Measurements from ENCODE around the gene TMUB2. TPM values are rescaled to one million over a fixed set of nuclear protein-coding genes. Genes with fewer than 3 reads are reported as not detected.

Gene TMUB2
- total and polyA plus RNA-seq, 12 donors, result 16.3 to 37.2 (median 20.1) TPM

DNA sequence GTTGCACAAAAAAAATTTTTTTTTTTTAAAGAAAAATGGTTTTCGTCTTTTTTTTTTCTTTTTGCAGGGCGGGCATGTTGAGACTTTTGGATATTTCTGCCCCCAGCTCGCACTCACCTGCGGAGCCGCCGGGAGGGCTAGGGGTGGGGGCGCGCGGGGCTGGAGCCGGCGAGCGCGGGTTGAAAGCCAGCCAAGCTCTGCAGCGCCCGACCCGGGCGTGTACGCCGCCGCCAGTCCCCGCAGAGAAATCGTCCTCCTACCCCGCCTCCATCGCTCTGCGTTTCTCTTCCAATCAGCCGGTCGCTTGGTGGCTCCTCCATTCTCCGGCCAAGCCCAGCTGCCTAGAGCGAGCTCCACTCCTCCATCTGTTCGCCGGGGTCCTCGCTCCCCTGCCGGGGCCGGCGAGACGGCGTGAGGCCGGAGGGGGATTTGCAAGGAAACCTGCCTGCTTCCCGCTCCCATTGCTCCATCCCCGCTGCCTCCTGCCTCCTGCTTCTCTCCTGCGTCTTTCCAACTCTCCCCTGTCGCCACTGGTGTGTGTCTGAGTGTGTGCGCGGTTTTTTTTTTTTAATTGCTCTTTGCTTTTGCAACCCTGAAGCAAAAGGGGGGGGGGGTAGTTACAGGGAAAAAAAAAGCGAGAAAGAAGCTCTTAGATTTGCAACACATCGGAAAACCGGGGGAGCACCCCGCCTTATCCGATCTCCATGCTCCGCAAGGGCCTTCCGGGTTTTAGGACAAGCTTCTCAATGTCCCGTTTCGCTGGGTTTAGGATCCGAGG is 34.5 kb downstream of the TMUB2 start:
- H3K9me3 ChIP-seq, result no peaks in the 10 kb centered on the region
- intact Hi-C loops (cut with DNase I), result loop anchor here in 5 of 10 donors (1.0 to 10.0 kb wide), 5 partner anchors 54 to 104 kb away; partner anchors contain the start of gene SLC25A39 (in 3 of the 5)

DNA sequence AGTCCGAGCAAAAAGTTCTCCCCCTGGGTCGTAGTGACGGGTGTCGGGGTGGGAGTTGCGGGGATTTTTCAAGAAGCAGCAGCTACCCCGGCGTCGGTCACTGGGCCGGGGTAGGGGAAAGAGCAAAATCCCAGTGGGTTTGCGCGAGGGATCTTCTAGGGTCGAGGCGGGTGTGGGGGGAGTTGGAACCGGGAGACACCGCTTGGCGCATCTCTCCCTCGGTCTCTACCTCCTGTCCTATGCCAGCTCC is 35.0 kb downstream of the TMUB2 start:
- TF ChIP-seq, protein P1, sequence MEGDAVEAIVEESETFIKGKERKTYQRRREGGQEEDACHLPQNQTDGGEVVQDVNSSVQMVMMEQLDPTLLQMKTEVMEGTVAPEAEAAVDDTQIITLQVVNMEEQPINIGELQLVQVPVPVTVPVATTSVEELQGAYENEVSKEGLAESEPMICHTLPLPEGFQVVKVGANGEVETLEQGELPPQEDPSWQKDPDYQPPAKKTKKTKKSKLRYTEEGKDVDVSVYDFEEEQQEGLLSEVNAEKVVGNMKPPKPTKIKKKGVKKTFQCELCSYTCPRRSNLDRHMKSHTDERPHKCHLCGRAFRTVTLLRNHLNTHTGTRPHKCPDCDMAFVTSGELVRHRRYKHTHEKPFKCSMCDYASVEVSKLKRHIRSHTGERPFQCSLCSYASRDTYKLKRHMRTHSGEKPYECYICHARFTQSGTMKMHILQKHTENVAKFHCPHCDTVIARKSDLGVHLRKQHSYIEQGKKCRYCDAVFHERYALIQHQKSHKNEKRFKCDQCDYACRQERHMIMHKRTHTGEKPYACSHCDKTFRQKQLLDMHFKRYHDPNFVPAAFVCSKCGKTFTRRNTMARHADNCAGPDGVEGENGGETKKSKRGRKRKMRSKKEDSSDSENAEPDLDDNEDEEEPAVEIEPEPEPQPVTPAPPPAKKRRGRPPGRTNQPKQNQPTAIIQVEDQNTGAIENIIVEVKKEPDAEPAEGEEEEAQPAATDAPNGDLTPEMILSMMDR (IDR thresholded peaks at IDR 0.05), result no peak
- Histone ChIP-seq H3K36me3 (peaks cover 0 to 7% (median 0%) of the 10 kb centered on the region in 9 donors), H3K27ac (peak overlapping the region; percentile 98 to 100 (median 100)), H3K4me1 (peaks cover 11 to 44% (median 40%) of the 10 kb centered on the region in 9 donors), H3K27me3 (no peaks in the 10 kb centered on the region), H3K9me3 (no peaks in the 10 kb centered on the region), H3K4me3 (peak overlapping the region; percentile 47 to 98 (median 92))
- intact Hi-C loops (cut with DNase I), result loop anchor here in 6 of 10 donors (1.0 to 10.0 kb wide), 6 partner anchors 53 to 104 kb away; partner anchors contain the start of gene SLC25A39 (in 3 of the 6)
- WGBS, 2 donors, result 0 to 1% methylated on average over 17 of the region's 17 CpGs
- DNase-seq, result peak in 1 of 2 donors; percentile 47
- no peak for ATAC-seq

More for the DNA sequence above, 34.5 kb downstream of the TMUB2 start:
- no peaks in the 10 kb centered on the region for H3K27me3 ChIP-seq
- H3K36me3 ChIP-seq, result peaks cover 0 to 12% (median 5%) of the 10 kb centered on the region in 9 donors
- peak; percentile 84 to 86 for DNase-seq
- ATAC-seq, result peak; percentile 23 to 69 (median 53)
- peak overlapping the region; percentile 98 to 100 (median 100) for H3K27ac ChIP-seq
- H3K4me1 ChIP-seq, result peaks cover 11 to 49% (median 45%) of the 10 kb centered on the region in 9 donors
- WGBS, 2 donors, result 0% methylated on average over 54 of the region's 54 CpGs
- TF ChIP-seq, protein P1 (IDR thresholded peaks at IDR 0.05), result peak in 2 of 9 donors; percentile 4 to 11
- H3K4me3 ChIP-seq, result peak overlapping the region; percentile 47 to 98 (median 92)

DNA sequence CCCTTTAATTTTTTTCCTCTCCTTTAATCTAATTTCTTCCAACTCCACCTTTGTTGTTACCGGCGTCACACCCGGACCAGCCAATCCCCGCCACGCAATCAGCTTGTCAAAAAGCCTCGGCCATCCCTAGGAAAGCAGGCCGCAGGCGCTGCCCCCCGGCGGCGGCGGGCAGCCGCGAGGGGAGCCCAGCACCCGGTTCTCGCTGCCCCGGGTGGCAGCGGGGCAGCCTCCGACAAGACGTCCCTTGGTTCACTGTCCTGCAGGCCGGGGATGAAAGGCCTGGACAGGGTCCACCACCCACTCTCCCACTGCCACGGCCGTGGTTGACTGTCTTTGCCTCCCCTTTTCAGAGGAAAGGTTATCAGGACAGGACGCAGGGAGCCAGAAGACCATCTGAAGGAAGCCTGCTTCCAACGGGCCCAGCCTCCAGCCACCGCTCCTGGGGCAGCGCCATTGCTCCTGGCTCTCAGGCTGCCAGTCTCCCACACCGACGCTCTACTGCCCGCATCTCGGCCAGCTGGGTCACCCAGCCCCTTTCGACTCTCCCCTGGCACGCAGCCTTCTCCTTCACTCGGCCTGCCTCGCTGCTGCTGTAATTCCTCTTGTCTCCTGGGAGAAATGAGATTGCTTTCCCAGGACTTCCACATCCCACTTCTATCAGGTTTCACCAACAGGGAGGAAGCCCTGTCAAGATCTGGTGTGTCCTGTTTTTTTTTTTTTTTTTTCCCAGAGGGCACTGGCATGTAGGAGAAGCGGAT is 35.5 kb downstream of the TMUB2 start:
- Histone ChIP-seq H3K4me1 (peaks cover 10 to 39% (median 35%) of the 10 kb centered on the region in 9 donors), H3K36me3 (peaks cover 0 to 2% (median 0%) of the 10 kb centered on the region in 9 donors), H3K9me3 (no peaks in the 10 kb centered on the region), H3K27ac (peak overlapping the region; percentile 98 to 100 (median 100)), H3K27me3 (no peaks in the 10 kb centered on the region), H3K4me3 (peak overlapping the region; percentile 47 to 98 (median 92))
- 1% methylated on average over 36 of the region's 36 CpGs for WGBS, 2 donors
- intact Hi-C loops (cut with DNase I), result loop anchor here in 4 of 10 donors (1.0 to 10.0 kb wide), 4 partner anchors 53 to 103 kb away; partner anchors contain the start of gene SLC25A39 (in 1 of the 4)
- DNase-seq, result peak; percentile 81 to 86
- peak; percentile 25 to 67 (median 54) for ATAC-seq
- TF ChIP-seq, protein P1 (IDR thresholded peaks at IDR 0.05), result peak in 6 of 9 donors; percentile 11 to 55 (median 34)

DNA sequence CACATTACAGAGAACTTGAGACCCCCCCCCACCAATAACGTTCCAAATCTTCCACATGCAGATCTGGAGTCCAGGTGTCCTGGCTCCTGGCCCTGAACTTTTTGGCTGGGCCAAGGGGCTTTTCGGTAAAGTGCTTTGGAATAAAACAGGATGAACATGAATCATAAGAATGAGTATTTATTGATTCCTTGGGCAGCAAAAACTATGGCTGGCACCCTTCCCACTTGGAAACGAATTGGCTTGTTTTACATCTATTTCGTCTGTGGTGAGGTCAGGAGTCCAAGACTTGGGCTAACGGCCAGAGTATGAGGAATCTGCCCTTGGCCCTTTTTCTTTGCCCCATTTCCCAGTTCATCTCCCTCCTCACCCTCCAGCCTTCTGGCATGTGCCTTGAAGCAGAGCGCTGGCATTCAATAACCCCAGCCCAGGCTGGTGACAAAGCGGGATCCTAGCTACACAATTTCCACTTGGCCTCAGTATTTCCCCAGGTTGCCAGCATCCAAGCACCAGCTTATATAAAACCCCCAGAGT is 36.8 kb downstream of the TMUB2 start:
- ATAC-seq, result no peak
- Histone ChIP-seq H3K27ac (peak overlapping the region in 9 of 10 donors; percentile 98 to 100 (median 100)), H3K9me3 (no peaks in the 10 kb centered on the region), H3K4me3 (no peak overlapping the region), H3K4me1 (peaks cover 6 to 29% (median 26%) of the 10 kb centered on the region in 9 donors), H3K27me3 (no peaks in the 10 kb centered on the region), H3K36me3 (no peaks in the 10 kb centered on the region)
- intact Hi-C loops (cut with DNase I), result loop anchor here in 3 of 10 donors (5.0 to 10.0 kb wide), 3 partner anchors 51 to 99 kb away; partner anchors contain the start of gene SLC25A39 (in 1 of the 3)
- DNase-seq, result peak in 1 of 2 donors; percentile 45
- 43 to 59% methylated on average over 7 of the region's 7 CpGs for WGBS, 2 donors
- TF ChIP-seq, protein P1 (IDR thresholded peaks at IDR 0.05), result no peak
